ENCODE measurements around the gene TMEM80. TPM values are rescaled to one million over a fixed set of nuclear protein-coding genes. Genes with fewer than 3 reads are reported as not detected.
A peak's percentile ranks its signal among the peaks of the same experiment; 100 is the strongest.

Gene TMEM80
- total RNA-seq, 4 donors from 2014 or later = 15.3 to 43.9 (median 38.1) TPM

- Histone ChIP-seq H3K4me3 (no peak overlapping the region), H3K4me1 (peaks cover 0 to 4% (median 0%) of the 10 kb centered on the region in 4 donors), H3K36me3 (peaks cover 0 to 75% (median 17%) of the 10 kb centered on the region in 3 donors), H3K9me3 (no peaks in the 10 kb centered on the region), H3K27ac (no peak overlapping the region), H3K27me3 (no peaks in the 10 kb centered on the region)
- 87 to 89% methylated on average over 19 of the region's 19 CpGs for WGBS, 2 donors
- TF ChIP-seq CTCF (IDR thresholded peaks at IDR 0.05) = no peak
- TF ChIP-seq POLR2A (IDR thresholded peaks at IDR 0.05) = no peak
- no peak for TF ChIP-seq EP300 (IDR thresholded peaks at IDR 0.05)
- DNase-seq (ENCODE audit: low spot score in 2 of 2) = no peak
Measured at GRCh38 chr11:660281-660680, 35.3 kb upstream of the TMEM80 start.

GRCh38 chr11:660681-661444 is 34.8 kb upstream of the TMEM80 start:
- peaks cover 0 to 75% (median 17%) of the 10 kb centered on the region in 3 donors for H3K36me3 ChIP-seq
- H3K4me1 ChIP-seq = peaks cover 0 to 4% (median 0%) of the 10 kb centered on the region in 4 donors
- no peak for DNase-seq (ENCODE audit: low spot score in 2 of 2)
- H3K4me3 ChIP-seq = no peak overlapping the region
- no peak for TF ChIP-seq EP300 (IDR thresholded peaks at IDR 0.05)
- TF ChIP-seq CTCF (IDR thresholded peaks at IDR 0.05) = no peak
- TF ChIP-seq POLR2A (IDR thresholded peaks at IDR 0.05) = no peak
- no peak overlapping the region for H3K27ac ChIP-seq
- no peaks in the 10 kb centered on the region for H3K9me3 ChIP-seq
- 88 to 89% methylated on average over 16 to 19 of the region's 19 CpGs for WGBS, 2 donors
- H3K27me3 ChIP-seq = no peaks in the 10 kb centered on the region

- Histone ChIP-seq H3K36me3 (peaks cover 0 to 68% (median 17%) of the 10 kb centered on the region in 3 donors), H3K27me3 (no peaks in the 10 kb centered on the region), H3K27ac (no peak overlapping the region), H3K9me3 (no peaks in the 10 kb centered on the region), H3K4me1 (peaks cover 0 to 4% (median 0%) of the 10 kb centered on the region in 4 donors), H3K4me3 (no peak overlapping the region)
- DNase-seq (ENCODE audit: low spot score in 2 of 2) = peak; percentile 47 to 70
- 49 to 54% methylated on average over 13 to 14 of the region's 15 CpGs for WGBS, 2 donors
- TF ChIP-seq POLR2A (IDR thresholded peaks at IDR 0.05) = no peak
- TF ChIP-seq CTCF (IDR thresholded peaks at IDR 0.05) = peak; percentile 60 to 92 (median 67)
- TF ChIP-seq EP300 (IDR thresholded peaks at IDR 0.05) = peak in 1 of 2 donors; percentile 27
Measured at GRCh38 chr11:662689-663274, 32.8 kb upstream of the TMEM80 start.

GRCh38 chr11:665062-665703 is 30.4 kb upstream of the TMEM80 start:
- H3K9me3 ChIP-seq = no peaks in the 10 kb centered on the region
- no peak for DNase-seq (ENCODE audit: low spot score in 2 of 2)
- H3K36me3 ChIP-seq = peaks cover 0 to 53% (median 3%) of the 10 kb centered on the region in 3 donors
- no peak overlapping the region for H3K4me3 ChIP-seq
- no peak for TF ChIP-seq EP300 (IDR thresholded peaks at IDR 0.05)
- TF ChIP-seq CTCF (IDR thresholded peaks at IDR 0.05) = no peak
- no peak for TF ChIP-seq POLR2A (IDR thresholded peaks at IDR 0.05)
- no peaks in the 10 kb centered on the region for H3K27me3 ChIP-seq
- WGBS, 2 donors = 76 to 84% methylated on average over 8 to 15 of the region's 15 CpGs
- H3K27ac ChIP-seq = no peak overlapping the region
- H3K4me1 ChIP-seq = peaks cover 0 to 4% (median 0%) of the 10 kb centered on the region in 4 donors

Measured in tibial nerve (tissue), 4 donors.